GM19239 (cell line): ENCODE data around the gene KCTD3.

Source experiments
- DNase-seq: peaks from one replicate; pipeline ENCODE4 v3.0.0; 2011; ENCODE audit warnings: low spot score; ENCODE audit not compliant: insufficient read length
- FAIRE-seq: peaks from 2 replicates; lab custom pipeline; 2011; peaks lifted over from hg19 to GRCh38; lab: Jason Lieb, UNC

KCTD3 gene

DNA sequence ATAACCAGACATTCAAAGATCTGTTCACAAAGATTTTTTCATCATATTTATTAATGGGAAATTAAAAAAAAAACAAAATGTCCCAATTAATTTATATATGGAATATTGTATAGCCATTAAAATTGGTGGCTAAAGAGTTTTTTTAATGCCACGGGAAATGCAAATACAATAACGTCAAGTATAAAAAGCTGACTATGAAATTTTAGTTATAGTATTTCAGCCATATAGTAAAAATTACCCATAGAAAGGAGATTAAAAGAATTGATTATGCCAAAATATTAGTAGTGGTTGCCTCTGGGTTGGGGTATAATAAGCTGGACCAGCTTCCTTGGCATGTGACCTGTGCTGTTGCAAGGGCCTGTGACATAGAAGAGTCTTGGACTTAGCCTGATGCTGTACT is 78.8 kb downstream of the KCTD3 start:
- FAIRE-seq (no peak), DNase-seq (no peak)

DNA sequence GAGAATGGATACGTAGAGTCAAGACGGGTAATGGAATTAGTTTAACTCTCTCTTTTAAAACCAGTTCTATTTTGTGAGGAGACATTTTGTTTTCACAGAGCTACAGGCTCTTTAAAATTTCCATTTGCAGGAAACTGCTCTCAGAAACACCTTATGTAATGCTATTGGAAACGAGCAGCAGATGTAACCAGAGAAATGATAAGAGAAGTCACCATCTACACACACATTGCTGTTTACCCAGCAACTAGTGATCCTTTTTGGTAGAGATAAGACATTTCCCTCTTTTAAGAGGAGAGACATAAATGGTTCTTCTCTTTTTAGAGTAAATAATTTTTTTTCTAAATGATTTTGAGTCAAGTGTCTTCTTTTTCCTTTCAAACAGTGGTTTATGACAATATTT is 80.6 kb downstream of the KCTD3 start:
- FAIRE-seq (no peak), DNase-seq (no peak)

DNA sequence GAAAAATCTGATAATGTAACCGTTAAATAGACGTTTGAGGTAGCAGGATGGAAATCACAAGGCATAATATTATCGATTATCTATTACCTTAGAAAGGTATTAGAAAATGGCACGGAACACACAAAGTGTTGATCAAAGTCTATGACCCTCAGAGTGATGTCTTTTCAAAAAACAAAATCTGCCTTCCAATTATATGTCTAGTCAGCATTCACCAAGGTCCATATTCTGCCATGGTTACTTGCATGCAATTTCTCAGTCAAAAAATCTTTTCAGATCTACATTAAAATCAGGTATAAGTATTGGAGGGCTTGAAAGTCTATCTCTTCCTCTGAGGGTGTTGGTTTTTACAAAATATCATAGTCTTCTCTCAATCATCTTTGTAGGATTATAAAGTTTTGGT is 81.9 kb downstream of the KCTD3 start:
- no peak for DNase-seq
- FAIRE-seq, result no peak

DNA sequence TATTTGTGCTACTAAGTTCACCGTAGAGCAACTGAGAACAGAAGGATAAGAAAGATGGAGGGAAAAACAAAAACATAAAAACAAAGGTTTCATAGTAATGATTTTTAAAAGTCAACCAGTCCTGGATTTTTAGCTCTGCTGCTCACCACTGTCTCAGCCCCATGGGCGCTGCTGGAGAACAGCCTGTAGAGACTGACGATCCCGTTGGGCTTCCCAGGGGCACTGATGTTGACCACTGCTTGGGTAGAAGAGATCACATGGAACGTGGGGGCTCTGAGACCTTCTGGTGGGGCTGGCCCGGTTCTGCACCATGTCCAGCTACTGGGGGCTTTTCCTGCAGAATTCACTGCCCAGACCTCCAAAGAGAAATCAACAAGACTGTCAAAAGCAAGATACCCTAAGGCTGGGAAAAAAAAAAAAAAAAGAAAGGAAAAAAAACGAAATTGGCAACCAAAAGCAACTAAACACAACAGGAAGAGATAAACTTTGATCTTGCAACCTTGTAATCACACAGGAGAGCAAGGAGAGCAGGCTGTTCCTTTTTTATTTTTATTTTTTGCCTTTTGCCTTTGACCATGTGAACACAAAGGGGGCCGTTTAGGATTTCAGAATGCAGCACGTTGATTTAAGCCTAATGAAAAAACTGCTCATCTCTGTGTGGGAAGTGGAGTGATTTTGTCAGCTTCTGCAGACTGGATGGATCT is 83.5 kb downstream of the KCTD3 start:
- FAIRE-seq (no peak), DNase-seq (no peak)

DNA sequence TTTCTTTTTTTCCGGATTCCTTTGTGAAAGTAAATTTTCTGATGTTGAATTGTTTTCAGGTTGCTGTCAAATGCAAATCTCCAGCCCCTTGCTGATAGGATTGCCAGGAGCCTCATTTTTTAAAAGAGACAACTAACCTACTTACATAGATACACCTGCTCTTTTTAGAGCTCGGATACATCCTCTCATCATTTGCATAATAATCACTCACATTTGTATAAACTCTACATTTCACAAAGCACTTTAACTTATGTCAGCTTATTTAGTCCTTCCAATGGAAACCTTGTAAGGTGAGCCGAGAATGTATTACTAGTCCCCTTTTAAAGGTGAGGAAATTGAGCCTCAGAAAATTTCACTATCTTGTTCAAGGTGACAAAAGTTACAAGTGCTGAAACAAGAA is 84.8 kb downstream of the KCTD3 start:
- DNase-seq, result no peak
- no peak for FAIRE-seq

DNA sequence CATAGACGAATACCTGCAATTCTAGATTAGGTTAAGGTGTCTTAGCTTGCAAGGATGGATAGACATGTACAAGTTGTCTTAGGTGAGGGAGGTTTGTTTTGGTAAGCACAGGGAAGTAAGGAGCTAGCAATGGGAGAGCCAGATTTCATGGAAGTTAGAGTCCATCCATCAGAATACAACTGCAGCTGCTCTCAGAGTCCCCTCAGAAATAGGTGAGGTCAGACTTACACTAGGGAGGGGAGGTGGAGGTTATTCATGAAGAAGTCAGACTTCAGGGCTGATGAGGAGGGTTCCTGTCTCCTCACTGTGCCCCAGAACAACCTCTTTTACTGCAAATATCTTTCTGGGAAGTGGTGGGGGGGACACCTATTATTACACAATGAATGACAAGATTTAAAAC is 85.3 kb downstream of the KCTD3 start:
- DNase-seq, result no peak
- no peak for FAIRE-seq

DNA sequence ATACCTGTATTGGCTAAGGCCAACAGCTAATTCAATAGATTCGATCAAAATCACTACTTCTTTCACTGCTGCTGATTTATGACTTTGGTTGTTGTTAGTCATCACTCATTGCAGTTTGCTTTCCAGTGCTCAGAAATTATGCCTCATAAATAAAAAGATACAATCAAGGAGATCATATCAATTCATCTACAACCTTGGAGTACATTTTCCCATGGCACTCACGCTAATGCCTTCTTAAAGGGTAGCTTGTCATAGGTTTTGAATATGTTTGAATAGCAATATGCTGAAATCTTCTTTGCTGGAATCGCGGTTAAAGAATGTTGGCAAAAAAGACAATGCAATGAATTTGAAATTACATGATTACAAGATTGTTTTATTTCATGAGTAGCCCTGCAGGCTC is 89.9 kb downstream of the KCTD3 start:
- no peak for FAIRE-seq

DNA sequence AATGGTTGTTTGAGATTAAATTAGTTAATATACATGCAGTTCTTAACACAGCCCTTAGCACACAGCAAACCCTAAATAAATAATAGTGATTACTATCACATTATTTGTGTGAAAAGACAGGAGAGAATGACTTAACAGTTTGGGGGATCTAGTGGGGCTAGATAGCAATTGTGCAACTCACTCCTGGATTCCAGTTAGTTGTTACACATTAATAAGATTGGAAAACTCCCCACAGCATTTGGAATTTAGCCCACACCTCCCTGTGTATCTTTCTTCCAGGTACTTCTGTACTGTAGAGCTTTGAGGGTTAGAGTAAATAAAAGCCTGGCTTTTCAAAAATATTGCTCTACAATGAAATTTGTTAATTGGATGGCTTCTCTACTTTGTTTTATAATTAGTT is 93.2 kb downstream of the KCTD3 start:
- FAIRE-seq (no peak), DNase-seq (no peak)

More for the DNA sequence above, 89.9 kb downstream of the KCTD3 start:
- DNase-seq, result no peak

DNA sequence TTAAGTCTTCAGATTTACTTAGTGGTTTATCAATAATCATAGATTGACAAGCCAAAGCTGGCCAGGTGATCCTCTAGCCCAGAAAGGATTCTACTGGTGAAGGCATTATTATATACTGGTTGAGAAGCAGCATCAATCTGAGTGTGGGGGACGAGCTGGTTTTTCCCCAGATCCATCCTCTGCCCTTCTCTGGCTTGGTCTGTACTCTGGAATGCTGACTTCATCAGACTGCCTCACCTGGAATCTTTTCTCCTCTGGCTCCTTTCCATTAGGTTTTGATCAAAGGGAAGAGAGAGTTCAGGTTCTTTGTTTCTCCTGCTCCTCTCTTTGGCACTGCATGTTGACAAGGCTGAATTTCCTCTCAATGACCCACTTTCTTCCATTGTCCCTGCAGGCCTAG is 93.9 kb downstream of the KCTD3 start:
- DNase-seq, result no peak
- no peak for FAIRE-seq

DNA sequence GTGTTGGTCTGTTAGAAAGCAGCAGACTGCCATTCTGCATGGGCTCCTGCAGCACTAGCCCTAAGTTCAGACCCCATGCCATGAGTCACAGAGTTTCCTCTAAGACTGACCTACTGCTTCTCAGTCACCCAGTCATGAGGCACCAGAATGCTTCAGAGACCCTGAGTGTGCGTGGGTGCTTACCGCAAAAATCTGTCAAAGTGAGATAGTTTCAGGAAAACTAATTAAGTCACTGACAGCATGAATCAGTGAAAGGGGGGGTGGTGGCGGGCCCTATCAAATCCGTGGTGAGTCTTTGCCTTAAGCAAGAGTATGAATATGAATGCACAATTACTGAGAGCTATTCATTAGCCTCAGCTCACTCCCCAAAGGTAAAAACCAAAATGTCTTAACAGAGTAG is 98.1 kb downstream of the KCTD3 start:
- DNase-seq (no peak), FAIRE-seq (no peak)

DNA sequence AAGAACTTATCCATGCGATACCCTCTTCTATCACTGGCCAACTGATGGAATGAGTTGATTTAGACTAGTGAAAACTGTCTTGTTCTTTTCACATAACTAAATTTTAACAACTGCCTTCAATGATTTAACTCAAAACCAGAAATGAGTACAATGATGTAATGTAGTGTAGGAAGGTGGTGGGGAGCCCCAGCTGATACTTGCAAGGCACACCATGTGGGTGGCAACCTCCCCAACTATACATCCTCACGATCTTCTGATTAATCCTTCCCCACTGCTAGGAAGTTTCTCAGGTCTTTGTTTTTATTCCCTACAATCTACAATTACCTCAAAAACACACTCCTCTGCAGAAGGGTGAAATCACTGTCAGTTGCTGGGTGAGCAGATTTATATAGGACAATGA is 100.7 kb downstream of the KCTD3 start:
- no peak for DNase-seq
- FAIRE-seq, result no peak

DNA sequence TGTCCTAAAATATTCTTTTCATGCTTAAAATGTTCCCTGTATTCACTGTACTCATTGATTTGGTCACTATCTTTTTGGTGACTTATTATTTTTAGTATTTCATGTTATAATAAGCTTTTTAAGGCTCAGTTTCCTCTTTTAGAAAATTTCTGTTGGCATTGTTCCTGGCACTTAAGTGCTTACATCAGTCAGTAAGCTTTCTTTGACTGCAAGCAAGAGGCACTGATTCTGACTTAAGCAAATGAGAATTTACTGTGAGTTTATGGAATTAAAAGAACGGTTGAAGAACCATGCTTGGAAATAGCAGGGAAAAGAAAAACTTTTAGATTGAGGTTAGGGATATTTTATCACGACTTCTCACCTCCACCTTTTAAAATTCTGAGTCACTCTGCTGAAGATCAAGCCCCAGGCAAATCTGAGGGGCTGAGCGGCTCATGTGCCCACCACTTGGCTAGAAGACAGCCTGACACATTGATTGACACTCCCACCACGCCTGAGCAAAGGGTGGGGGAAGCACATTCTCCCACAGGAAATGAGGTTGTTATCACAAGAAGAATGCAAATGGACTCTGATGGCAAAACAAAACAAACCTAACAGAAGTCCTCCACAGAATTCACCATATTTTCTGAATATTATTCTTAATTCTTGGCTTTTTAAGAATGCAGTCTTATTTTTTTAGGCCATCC is 102.8 kb downstream of the KCTD3 start:
- FAIRE-seq, result no peak
- no peak for DNase-seq
